Measurements from ENCODE around the gene FAM120AOS. TPM values are rescaled to one million over a fixed set of nuclear protein-coding genes. Genes with fewer than 3 reads are reported as not detected.
"Not testable (repeated sequence)": the region's sequence is repeated elsewhere in the genome, so short reads cannot be mapped to it uniquely, and the experiment has no call there.

FAM120AOS gene
- total RNA-seq, 1 experiment from 2014 or later, result 53.6 TPM

DNA sequence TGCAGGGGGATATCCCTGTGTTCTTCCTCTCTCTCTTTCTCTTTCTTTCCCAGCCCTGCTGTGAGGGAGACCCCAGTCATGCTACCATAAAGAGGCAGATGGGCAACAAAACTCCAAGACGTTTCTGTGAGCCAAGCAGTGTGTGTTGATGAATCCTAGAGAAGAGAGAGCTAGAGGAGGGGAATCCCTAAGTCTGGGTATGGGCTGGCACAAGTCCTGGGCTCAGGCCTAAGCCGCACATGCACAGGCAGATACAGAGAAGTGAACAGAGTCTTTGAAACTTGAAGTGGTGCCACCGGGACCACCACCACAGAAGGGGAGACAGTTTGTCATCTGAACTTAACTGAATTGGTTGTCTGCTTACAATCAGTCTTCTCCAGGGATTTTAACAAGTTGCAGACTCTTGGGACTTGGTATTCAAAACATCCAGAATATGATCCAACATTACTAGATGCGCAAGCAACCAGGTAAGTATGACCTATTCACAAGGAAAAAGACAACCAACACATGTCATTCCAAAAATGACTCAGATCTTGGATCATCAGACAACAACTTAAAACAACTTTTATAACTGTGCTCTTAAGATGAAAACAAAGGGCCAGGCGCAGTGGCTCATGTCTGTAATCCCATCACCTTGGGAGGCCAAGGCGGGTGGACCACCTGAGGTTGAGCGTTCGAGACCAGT is 12.3 kb downstream of the FAM120AOS start:
- Histone ChIP-seq H2BK5ac (ENCODE audit: insufficient read length, low read length) (no peak overlapping the region), H3K9me3 (ENCODE audit: control insufficient read depth, low read depth, low read length) (no peaks in the 10 kb centered on the region), H2AFZ (ENCODE audit: low read length) (no peak overlapping the region), H2AK5ac (ENCODE audit: insufficient read length, low read length) (no peak overlapping the region), H3K23me2 (ENCODE audit: insufficient read length, low read depth, low read length, poor library complexity, severe bottlenecking) (no peaks in the 10 kb centered on the region), H3K4me1 (ENCODE audit: insufficient read depth, low read length) (no peaks in the 10 kb centered on the region), H3K18ac (ENCODE audit: insufficient read length, low read depth, low read length) (no peak overlapping the region), H2BK120ac (ENCODE audit: low read depth, low read length, poor library complexity, severe bottlenecking) (no peak overlapping the region), H3K79me1 (ENCODE audit: insufficient read depth, low read depth, low read length, poor library complexity, severe bottlenecking) (no peaks in the 10 kb centered on the region), H3K27me3 (ENCODE audit: insufficient read depth, low read length) (no peaks in the 10 kb centered on the region), H3K23ac (ENCODE audit: insufficient read length, low read depth, low read length) (no peak overlapping the region), H3T11ph (ENCODE audit: low read length) (no peak overlapping the region), H4K5ac (ENCODE audit: insufficient read length, low read depth, low read length) (no peak overlapping the region), H2BK20ac (ENCODE audit: low read depth, low read length, poor library complexity, severe bottlenecking) (no peak overlapping the region), H3K56ac (ENCODE audit: insufficient read length, low read depth, low read length) (no peak overlapping the region), H3K4ac (ENCODE audit: low read depth, low read length) (no peak overlapping the region), H3K14ac (ENCODE audit: insufficient read depth, low read length) (no peak overlapping the region), H3K79me2 (ENCODE audit: insufficient read depth, low read length) (no peaks in the 10 kb centered on the region), H3K27ac (ENCODE audit: insufficient read length, low read depth, low read length) (no peak overlapping the region), H4K8ac (replicated peaks; ENCODE audit: insufficient read length, low read depth, low read length) (no peak overlapping the region), H2BK15ac (ENCODE audit: low read depth, low read length) (no peak overlapping the region), H3K4me2 (ENCODE audit: insufficient read depth, insufficient read length, low read length) (no peak overlapping the region), H4K91ac (ENCODE audit: insufficient read length, low read depth, low read length) (no peak overlapping the region), H3K9ac (ENCODE audit: extremely low read depth, insufficient read length, low read length) (no peak overlapping the region), H4K20me1 (ENCODE audit: control insufficient read depth, insufficient read depth, insufficient read length) (no peaks in the 10 kb centered on the region), H2BK12ac (ENCODE audit: insufficient read length, low read depth, low read length) (no peak overlapping the region)
- H3K4me1 Mint-ChIP-seq, result peaks cover 4 to 11% of the 10 kb centered on the region in 2 experiments; a peak in 3 of 4 replicates
- H3K36me3 Mint-ChIP-seq (ENCODE audit: insufficient read depth in 1 of 3, low read depth in 3 of 3), result peaks cover 5 to 8% (median 6%) of the 10 kb centered on the region in 3 experiments; a peak in 5 of 7 replicates
- DNase-seq, result no peak
- whole genome bisulfite sequencing (ENCODE audit: extremely low coverage, insufficient read length, low lambda C conversion rate), result no CpG with 5 or more reads among the region's 8 CpGs
- no peak overlapping the region for H3K27ac Mint-ChIP-seq
- TF ChIP-seq, protein P1, sequence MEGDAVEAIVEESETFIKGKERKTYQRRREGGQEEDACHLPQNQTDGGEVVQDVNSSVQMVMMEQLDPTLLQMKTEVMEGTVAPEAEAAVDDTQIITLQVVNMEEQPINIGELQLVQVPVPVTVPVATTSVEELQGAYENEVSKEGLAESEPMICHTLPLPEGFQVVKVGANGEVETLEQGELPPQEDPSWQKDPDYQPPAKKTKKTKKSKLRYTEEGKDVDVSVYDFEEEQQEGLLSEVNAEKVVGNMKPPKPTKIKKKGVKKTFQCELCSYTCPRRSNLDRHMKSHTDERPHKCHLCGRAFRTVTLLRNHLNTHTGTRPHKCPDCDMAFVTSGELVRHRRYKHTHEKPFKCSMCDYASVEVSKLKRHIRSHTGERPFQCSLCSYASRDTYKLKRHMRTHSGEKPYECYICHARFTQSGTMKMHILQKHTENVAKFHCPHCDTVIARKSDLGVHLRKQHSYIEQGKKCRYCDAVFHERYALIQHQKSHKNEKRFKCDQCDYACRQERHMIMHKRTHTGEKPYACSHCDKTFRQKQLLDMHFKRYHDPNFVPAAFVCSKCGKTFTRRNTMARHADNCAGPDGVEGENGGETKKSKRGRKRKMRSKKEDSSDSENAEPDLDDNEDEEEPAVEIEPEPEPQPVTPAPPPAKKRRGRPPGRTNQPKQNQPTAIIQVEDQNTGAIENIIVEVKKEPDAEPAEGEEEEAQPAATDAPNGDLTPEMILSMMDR (conservative IDR thresholded peaks at IDR 0.05), result no peak
- no peaks in the 10 kb centered on the region for H3K27me3 Mint-ChIP-seq (ENCODE audit: low read depth)
- no peak overlapping the region for H3K4me3 Mint-ChIP-seq
- H3K9me3 Mint-ChIP-seq, result no peaks in the 10 kb centered on the region; a peak in 1 of 5 replicates

DNA sequence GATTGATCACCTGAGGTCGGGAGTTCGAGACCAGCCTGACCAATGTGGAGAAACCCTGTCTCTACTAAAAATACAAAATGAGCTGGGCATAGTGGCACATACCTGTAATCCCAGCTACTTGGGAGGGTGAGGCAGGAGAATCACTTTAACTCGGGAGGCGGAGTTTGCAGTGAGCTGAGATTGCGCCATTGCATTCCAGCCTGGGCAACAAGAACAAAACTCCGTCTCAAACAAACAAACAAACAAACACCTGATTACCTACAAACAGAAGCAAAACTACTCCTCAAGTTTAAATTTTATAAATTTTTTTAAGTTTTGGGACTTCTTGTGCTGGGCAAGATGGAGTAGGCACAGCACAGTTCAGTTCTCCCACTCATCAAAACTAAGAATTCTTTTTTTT is 14.1 kb downstream of the FAM120AOS start:
- H3K56ac ChIP-seq (ENCODE audit: insufficient read length, low read depth, low read length); H3K9me3 ChIP-seq (ENCODE audit: control insufficient read depth, low read depth, low read length); H3K23ac ChIP-seq (ENCODE audit: insufficient read length, low read depth, low read length); H2AK5ac ChIP-seq (ENCODE audit: insufficient read length, low read length); H3K4me1 ChIP-seq (ENCODE audit: insufficient read depth, low read length); H3K27ac Mint-ChIP-seq; H3K27me3 Mint-ChIP-seq (ENCODE audit: low read depth); H3K18ac ChIP-seq (ENCODE audit: insufficient read length, low read depth, low read length); H4K91ac ChIP-seq (ENCODE audit: insufficient read length, low read depth, low read length); H2BK12ac ChIP-seq (ENCODE audit: insufficient read length, low read depth, low read length); H3K27me3 ChIP-seq (ENCODE audit: insufficient read depth, low read length); H3K9me3 Mint-ChIP-seq; H3K79me2 ChIP-seq (ENCODE audit: insufficient read depth, low read length); H2BK15ac ChIP-seq (ENCODE audit: low read depth, low read length); H2AFZ ChIP-seq (ENCODE audit: low read length); H3K36me3 Mint-ChIP-seq (ENCODE audit: insufficient read depth in 1 of 3, low read depth in 3 of 3); H4K20me1 ChIP-seq (ENCODE audit: control insufficient read depth, insufficient read depth, insufficient read length); H3K23me2 ChIP-seq (ENCODE audit: insufficient read length, low read depth, low read length, poor library complexity, severe bottlenecking); H3K9ac ChIP-seq (ENCODE audit: extremely low read depth, insufficient read length, low read length); H3K4me2 ChIP-seq (ENCODE audit: insufficient read depth, insufficient read length, low read length); H4K8ac ChIP-seq (replicated peaks; ENCODE audit: insufficient read length, low read depth, low read length); H3T11ph ChIP-seq (ENCODE audit: low read length); H3K4me3 Mint-ChIP-seq; H4K5ac ChIP-seq (ENCODE audit: insufficient read length, low read depth, low read length); H2BK20ac ChIP-seq (ENCODE audit: low read depth, low read length, poor library complexity, severe bottlenecking); H3K79me1 ChIP-seq (ENCODE audit: insufficient read depth, low read depth, low read length, poor library complexity, severe bottlenecking); H3K4ac ChIP-seq (ENCODE audit: low read depth, low read length); H3K27ac ChIP-seq (ENCODE audit: insufficient read length, low read depth, low read length); H2BK120ac ChIP-seq (ENCODE audit: low read depth, low read length, poor library complexity, severe bottlenecking); H3K14ac ChIP-seq (ENCODE audit: insufficient read depth, low read length); DNase-seq; H2BK5ac ChIP-seq (ENCODE audit: insufficient read length, low read length): not testable (repeated sequence)
- WGBS (ENCODE audit: extremely low coverage, insufficient read length, low lambda C conversion rate), result no CpG with 5 or more reads among the region's 6 CpGs
- peaks cover 4 to 15% of the 10 kb centered on the region in 2 experiments; a peak in 3 of 4 replicates for H3K4me1 Mint-ChIP-seq

All from H9 (cell line).